ENCODE data around the gene BRD2. TPM values are rescaled to one million over a fixed set of nuclear protein-coding genes. Genes with fewer than 3 reads are reported as not detected.

The BRD2 gene
- 100 to 1,000 TPM; 327 to 333 TPM for total RNA-seq

- CTCF ChIA-PET = interaction anchor here (0.7 to 3.1 kb wide), 11 partner anchors 8 to 130 kb away, joined by 3 to 23 read pairs (median 4); partner anchors contain the start of genes HLA-DMA and TAP2
- POLR2A ChIA-PET = interaction anchor here (0.6 to 5.8 kb wide), 12 partner anchors 10 to 1315 kb away, joined by 3 to 45 read pairs (median 3); partner anchors contain the start of genes HLA-DMA, HLA-DPB1, PSMB9 and TAP1
Observed at GRCh38 chr6:32968093-32968866, at the start of gene BRD2. TSS of gene BRD2 (plus strand) at chr6:32968594. CDS start at chr6:32972899, 4,305 bp downstream.

DNA sequence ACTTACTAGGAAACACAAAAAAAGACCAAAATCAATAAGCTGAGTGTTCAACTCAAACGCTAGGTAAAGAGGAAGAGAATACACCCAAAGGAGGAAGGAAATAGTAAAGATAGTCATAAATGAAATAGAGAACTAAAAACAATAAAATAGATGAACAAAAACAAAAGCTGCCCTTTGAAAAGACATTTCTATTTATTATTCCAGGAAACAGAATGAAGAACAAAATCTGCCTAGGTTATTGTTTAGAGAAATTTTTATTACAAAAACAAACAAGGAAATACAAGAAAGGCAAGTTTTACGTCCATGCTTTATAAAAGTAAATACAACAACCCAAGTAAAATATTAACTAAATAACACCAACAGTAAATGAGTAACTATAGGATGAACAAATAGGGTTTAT lies 47.7 kb upstream of the BRD2 start:
- POLR2A ChIA-PET = no interaction called here
- CTCF ChIA-PET = no interaction called here

GRCh38 chr6:32922083-32922482 lies 46.3 kb upstream of the BRD2 start:
- CTCF ChIA-PET = interaction anchor here (1.6 kb wide), 1 partner anchor 11 kb away, joined by 3 read pairs; no protein-coding TSS in a partner anchor
- POLR2A ChIA-PET = no interaction called here

DNA sequence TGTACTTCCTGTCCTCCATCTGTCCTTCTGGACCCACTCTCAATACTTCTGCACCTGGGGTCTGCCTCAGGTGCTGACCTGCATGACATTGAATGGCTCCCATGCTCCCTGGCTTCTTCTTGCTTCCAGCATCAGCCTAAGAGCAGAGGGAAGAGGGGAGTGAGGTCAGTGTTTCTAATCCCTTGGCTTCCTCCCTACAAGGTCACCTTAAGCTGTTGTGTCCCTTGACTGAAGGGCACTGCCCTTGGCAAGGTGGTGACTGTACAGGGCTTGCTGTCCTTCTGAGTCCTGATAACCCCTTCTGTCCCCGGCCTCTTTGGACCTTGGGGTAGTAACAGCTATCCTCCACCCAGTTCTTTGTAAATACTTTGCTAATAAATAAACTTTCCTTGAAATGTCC lies 37.2 kb upstream of the BRD2 start:
- POLR2A ChIA-PET = no interaction called here
- CTCF ChIA-PET = interaction anchor here (1.2 to 6.6 kb wide), 3 partner anchors 23 to 166 kb away, joined by 3 to 90 read pairs (median 3); no protein-coding TSS in a partner anchor

GRCh38 chr6:32932132-32932868 lies 36.1 kb upstream of the BRD2 start:
- CTCF ChIA-PET = interaction anchor here (1.2 to 6.6 kb wide), 9 partner anchors 10 to 164 kb away, joined by 3 to 90 read pairs (median 8); partner anchors contain the start of gene HLA-DMA

GRCh38 chr6:32933661-32934085 lies 34.7 kb upstream of the BRD2 start:
- CTCF ChIA-PET = interaction anchor here (0.6 to 6.6 kb wide), 20 partner anchors 8 to 55 kb away, joined by 3 to 90 read pairs (median 6); partner anchors contain the start of genes BRD2 and HLA-DMA

More at GRCh38 chr6:32932132-32932868, 36.1 kb upstream of the BRD2 start:
- POLR2A ChIA-PET = no interaction called here

GRCh38 chr6:32935551-32936238 lies 32.7 kb upstream of the BRD2 start:
- ChIA-PET POLR2A (no interaction called here), CTCF (interaction anchor here (1.4 to 6.6 kb wide), 2 partner anchors 47 to 50 kb away, joined by 5 to 90 read pairs; no protein-coding TSS in a partner anchor)

More at GRCh38 chr6:32933661-32934085, 34.7 kb upstream of the BRD2 start:
- POLR2A ChIA-PET = interaction anchor here (1.4 to 1.6 kb wide), 2 partner anchors 38 to 51 kb away, joined by 6 to 7 read pairs; no protein-coding TSS in a partner anchor

- POLR2A ChIA-PET = no interaction called here
- CTCF ChIA-PET = interaction anchor here (1.4 to 6.6 kb wide), 2 partner anchors 46 to 50 kb away, joined by 5 to 90 read pairs; no protein-coding TSS in a partner anchor
Observed at GRCh38 chr6:32936239-32937152, 31.9 kb upstream of the BRD2 start.

DNA sequence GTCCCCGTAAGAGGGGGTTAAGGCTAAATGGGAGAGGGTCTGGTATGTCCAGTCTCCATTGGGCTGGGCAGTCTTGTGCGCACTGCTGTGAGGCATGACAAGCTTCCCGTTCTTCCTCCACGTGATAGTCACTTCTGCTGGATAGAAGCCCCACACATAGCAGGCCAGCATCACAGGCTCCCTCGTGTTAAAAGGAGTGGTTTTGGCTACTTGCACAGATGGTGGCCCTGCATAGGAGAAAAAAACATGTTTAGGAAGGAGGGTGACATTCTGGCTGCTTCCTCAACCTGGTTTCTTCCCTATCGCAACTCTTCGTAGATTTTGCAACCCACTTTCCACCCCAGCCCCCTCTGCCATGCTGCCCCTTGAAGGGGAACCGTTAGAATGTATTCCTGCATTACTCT lies 31.2 kb upstream of the BRD2 start:
- POLR2A ChIA-PET = no interaction called here
- CTCF ChIA-PET = interaction anchor here (0.9 to 1.7 kb wide), 2 partner anchors 16 to 35 kb away, joined by 3 read pairs; partner anchors contain the start of gene HLA-DMA

DNA sequence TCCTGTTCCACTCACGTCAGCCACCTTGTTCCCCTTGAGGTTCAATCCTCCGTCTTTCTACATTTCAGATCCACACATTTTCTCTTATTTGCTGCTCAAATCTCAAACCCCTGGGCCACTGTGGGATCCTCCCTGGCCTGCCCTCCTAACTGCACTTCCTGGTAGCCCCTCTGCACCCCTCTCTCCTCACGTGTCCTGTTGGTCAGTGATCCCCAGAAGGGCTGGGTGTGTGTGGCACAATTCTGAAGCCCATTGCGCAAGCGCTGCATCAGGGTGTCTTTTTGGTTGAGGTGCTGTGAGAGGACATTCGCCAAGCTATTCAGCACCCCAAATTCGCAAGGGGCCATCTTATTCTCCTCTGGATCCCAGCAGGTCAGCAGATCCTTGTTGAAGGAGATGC lies 29.9 kb upstream of the BRD2 start:
- ChIA-PET CTCF (interaction anchor here (0.6 to 2.6 kb wide), 4 partner anchors 34 to 513 kb away, joined by 3 to 14 read pairs (median 3); no protein-coding TSS in a partner anchor), POLR2A (interaction anchor here (0.7 kb wide), 1 partner anchor 33 kb away, joined by 3 read pairs; no protein-coding TSS in a partner anchor)

DNA sequence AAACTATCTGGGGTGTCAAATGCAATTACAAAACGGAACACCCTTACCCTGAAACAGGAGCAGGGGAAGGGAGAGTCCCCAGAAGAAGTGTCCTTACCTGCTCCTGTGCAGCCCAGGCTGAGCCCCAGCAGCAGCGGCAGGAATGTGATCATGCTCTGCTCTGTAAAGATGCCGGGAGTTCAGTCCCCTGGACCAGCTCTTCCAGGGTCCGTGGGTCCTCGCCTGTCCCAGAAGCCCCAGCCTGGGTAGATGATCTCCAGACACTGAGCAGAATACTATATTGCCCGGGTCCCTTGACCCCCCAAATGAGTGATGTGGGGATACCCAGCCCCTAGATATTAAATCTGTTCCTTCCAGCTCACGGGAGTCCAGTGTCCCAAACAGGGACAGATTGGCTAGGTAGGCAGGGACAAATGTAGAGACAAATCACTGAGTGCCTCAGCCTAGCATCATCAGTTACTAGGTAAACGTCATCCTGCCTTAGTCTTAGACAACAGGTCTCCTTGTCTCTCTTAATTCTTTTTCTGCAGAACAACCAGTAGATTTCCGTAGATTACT lies 27.7 kb upstream of the BRD2 start, which contains the start of gene HLA-DMB:
HLA-DMB (minus strand) TSS at position 373 of the 558 bp plus-strand sequence; CDS start at position 152, 221 bp downstream.
- POLR2A ChIA-PET = interaction anchor here (2.9 kb wide), 1 partner anchor 32 kb away, joined by 22 read pairs; no protein-coding TSS in a partner anchor
- CTCF ChIA-PET = interaction anchor here (1.6 to 3.0 kb wide), 5 partner anchors 12 to 44 kb away, joined by 4 to 19 read pairs (median 12); partner anchors contain the start of gene HLA-DMA

GRCh38 chr6:32941214-32941768 lies 27.1 kb upstream of the BRD2 start:
- POLR2A ChIA-PET = interaction anchor here (0.6 to 2.9 kb wide), 5 partner anchors 26 to 47 kb away, joined by 3 to 22 read pairs (median 4); no protein-coding TSS in a partner anchor
- CTCF ChIA-PET = interaction anchor here (1.1 to 3.0 kb wide), 6 partner anchors 11 to 47 kb away, joined by 4 to 19 read pairs (median 9); partner anchors contain the start of gene HLA-DMA

DNA sequence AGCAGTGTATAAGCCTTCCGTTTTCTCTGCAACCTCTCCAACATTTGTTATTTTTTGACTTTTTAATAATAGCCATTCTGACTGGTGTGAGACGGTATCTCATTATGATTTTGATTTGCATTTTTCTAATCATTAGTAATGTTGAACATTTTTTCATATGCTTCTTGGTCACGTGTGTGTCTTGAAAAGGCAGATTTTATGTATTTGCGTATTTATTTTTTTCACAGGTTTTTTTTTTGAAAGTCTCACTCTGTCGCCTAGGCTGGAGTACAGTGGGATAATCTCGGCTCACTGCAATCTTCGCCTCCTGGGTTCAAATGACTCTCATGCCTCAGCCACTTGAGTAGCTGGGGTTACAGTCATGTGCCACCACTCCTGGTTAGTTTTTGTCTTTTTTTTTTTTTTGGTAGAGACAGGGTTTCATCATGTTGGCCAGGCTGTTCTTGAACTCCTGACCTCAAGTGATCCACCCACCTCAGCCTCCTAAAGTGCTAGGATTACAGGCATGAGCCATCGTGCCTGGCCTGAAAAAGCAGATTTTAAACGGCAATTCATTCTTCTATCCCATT lies 25.8 kb upstream of the BRD2 start:
- ChIA-PET CTCF (interaction anchor here (0.8 to 3.6 kb wide), 8 partner anchors 9 to 58 kb away, joined by 3 to 16 read pairs (median 8); partner anchors contain the start of gene HLA-DMA), POLR2A (interaction anchor here (0.6 to 2.9 kb wide), 4 partner anchors 29 to 266 kb away, joined by 3 to 22 read pairs (median 4); partner anchors contain the start of gene RING1)

GRCh38 chr6:32943864-32944649 lies 24.3 kb upstream of the BRD2 start:
- POLR2A ChIA-PET = interaction anchor here (0.8 kb wide), 1 partner anchor 28 kb away, joined by 4 read pairs; no protein-coding TSS in a partner anchor
- CTCF ChIA-PET = interaction anchor here (0.7 to 3.6 kb wide), 7 partner anchors 9 to 303 kb away, joined by 3 to 16 read pairs (median 10); partner anchors contain the start of gene HLA-DMA

- ChIA-PET POLR2A (no interaction called here), CTCF (interaction anchor here (0.9 to 3.6 kb wide), 2 partner anchors 12 to 39 kb away, joined by 3 to 16 read pairs; no protein-coding TSS in a partner anchor)
Observed at GRCh38 chr6:32945108-32945760, 23.2 kb upstream of the BRD2 start.

Measured in activated CD8-positive, alpha-beta memory T cell treated with anti-CD3 and anti-CD28 coated beads for 36 hours (primary cell).